HCT116 (cell line): ENCODE results near the gene CEP55. TPM values are rescaled to one million over a fixed set of nuclear protein-coding genes. Genes with fewer than 3 reads are reported as not detected.

Experiments
- ATAC-seq: fragments of 200-7000 bp; cut with Tn5 transposase; 2 replicates; pipeline ENCODE4 v1.9.1; 2020; ENCODE audit warnings: mild to moderate bottlenecking, moderate library complexity
- BruUV-seq: library from RNA; stranded (reverse); fragments of 400-500 nt; replicated peaks from 2 replicates; lab custom pipeline; 2021; lab: Mats Ljungman, UMichigan
- CTCF ChIA-PET: fragments of 300-600 bp; sonication (Branson Sonifier 250); formaldehyde crosslinking; loops from one replicate; lab custom pipeline; 2021; ENCODE audit warnings: antibody characterized with exemption; lab: Charles Lee
- POLR2A ChIA-PET: fragments of 300-600, 350-600 bp; sonication (Branson Sonifier 250); formaldehyde crosslinking; loops from one replicate; lab custom pipeline; 2021; ENCODE audit warnings: antibody characterized with exemption; lab: Charles Lee
- RAD21 ChIA-PET, 2 experiments: fragments of 300-600 bp; sonication (Branson Sonifier 250); formaldehyde crosslinking; loops; one replicate each; lab custom pipeline; 2023; ENCODE audit warnings: low total read pairs in 2 of 2; ENCODE audit not compliant: uncharacterized antibody in 2 of 2, unreplicated experiment in 2 of 2, low non-redundant PET in 1 of 2; lab: Charles Lee
- DNase-seq: peaks from one replicate; pipeline ENCODE4 v3.0.0-alpha.2; 2010; ENCODE audit warnings: low read depth, low spot score
- H2AFZ ChIP-seq: fragments of 200-600 bp; shearing (Covaris generic), sonication (generic); 2 replicates; pipeline ENCODE4 v1.6.1; 2017; ENCODE audit warnings: low read depth, mixed run types, mixed read lengths, antibody characterized with exemption, low read length; ENCODE audit not compliant: poor library complexity, severe bottlenecking
- H3K27ac ChIP-seq: 2 replicates; pipeline ENCODE4 v1.5.1; 2012; ENCODE audit warnings: low read depth, low read length
- H3K27me3 ChIP-seq: fragments of 200-600 bp; sonication (generic); 2 replicates; pipeline ENCODE4 v1.6.1; 2016; ENCODE audit warnings: mixed run types, low read length, mixed read lengths; ENCODE audit not compliant: insufficient read depth
- H3K36me3 ChIP-seq, 2 experiments: fragments of 200-500 bp in 1 of 2; fragments of 200-600 bp in 1 of 2; sonication (Bioruptor generic) in 1 of 2; sonication (generic) in 1 of 2; 2 replicates each; pipeline versions ENCODE4 v1.5.1 to v1.6.1; 2014 to 2016; ENCODE audit warnings: low read length in 2 of 2, inconsistent platforms in 1 of 2, mixed read lengths in 1 of 2, mixed run types in 1 of 2; ENCODE audit not compliant: insufficient read depth in 2 of 2, control insufficient read depth in 1 of 2
- H3K4me1 ChIP-seq, 2 experiments: fragments of 200-600 bp in 1 of 2; sonication (generic) in 1 of 2; 2 replicates each; pipeline versions ENCODE4 v1.5.1 to v1.6.1; 2012 to 2017; ENCODE audit warnings: low read length in 2 of 2, inconsistent platforms in 1 of 2, mild to moderate bottlenecking in 1 of 2, mixed read lengths in 1 of 2, mixed run types in 1 of 2, moderate library complexity in 1 of 2; ENCODE audit not compliant: insufficient read depth in 2 of 2, control insufficient read depth in 1 of 2
- H3K4me2 ChIP-seq: fragments of 200-600 bp; sonication (generic); 2 replicates; pipeline ENCODE4 v1.6.1; 2017; ENCODE audit warnings: mixed run types, low read length, mixed read lengths
- H3K4me3 ChIP-seq, 2 experiments: fragments of 200-600 bp in 1 of 2; sonication (generic) in 1 of 2; replicated peaks in 1 of 2; 2 replicates each; pipeline ENCODE4 v1.5.1; 2011 to 2016; ENCODE audit warnings: low read length in 2 of 2, control low read depth in 1 of 2, low read depth in 1 of 2, mild to moderate bottlenecking in 1 of 2, mixed read lengths in 1 of 2, mixed run types in 1 of 2
- H3K79me2 ChIP-seq: fragments of 200-600 bp; sonication (generic); 2 replicates; pipeline ENCODE4 v1.6.1; 2017; ENCODE audit warnings: mild to moderate bottlenecking, mixed run types, low read length, moderate library complexity, mixed read lengths; ENCODE audit not compliant: insufficient read depth
- H3K9ac ChIP-seq: fragments of 200-600 bp; sonication (generic); 2 replicates; pipeline ENCODE4 v1.6.1; 2016; ENCODE audit warnings: low read length, mixed read lengths
- H3K9me2 ChIP-seq: fragments of 200-600 bp; sonication (generic), shearing (Covaris generic); 2 replicates; pipeline ENCODE4 v1.6.1; 2017; ENCODE audit warnings: mixed run types, mild to moderate bottlenecking, moderate library complexity; ENCODE audit not compliant: insufficient read depth
- H3K9me3 ChIP-seq, 2 experiments: fragments of 200-500 bp in 1 of 2; fragments of 200-600 bp in 1 of 2; sonication (Bioruptor generic) in 1 of 2; sonication (generic) in 1 of 2; 2 replicates each; pipeline ENCODE4 v1.6.1; 2014 to 2017; ENCODE audit warnings: low read length in 2 of 2, mixed read lengths in 2 of 2, inconsistent platforms in 1 of 2, low read depth in 1 of 2, mild to moderate bottlenecking in 1 of 2, mixed run types in 1 of 2, moderate library complexity in 1 of 2; ENCODE audit not compliant: control insufficient read depth in 1 of 2, insufficient read depth in 1 of 2
- H4K20me1 ChIP-seq: fragments of 200-600 bp; sonication (generic), shearing (Covaris generic); 2 replicates; pipeline ENCODE4 v1.6.1; 2017; ENCODE audit warnings: mixed run types, mild to moderate bottlenecking, moderate library complexity; ENCODE audit not compliant: insufficient read depth
- CBX3 ChIP-seq: IDR thresholded peaks from 2 replicates; pipeline ENCODE4 v1.6.1; 2012; ENCODE audit warnings: low read depth
- EGR1 ChIP-seq: IDR thresholded peaks from 2 replicates; pipeline ENCODE4 v1.6.1; 2012; ENCODE audit warnings: low read depth
- ELF1 ChIP-seq: IDR thresholded peaks from 2 replicates; pipeline ENCODE4 v1.6.1; 2012; ENCODE audit warnings: low read depth, borderline replicate concordance
- EZH2 ChIP-seq: fragments of 200-600 bp; sonication (generic); IDR thresholded peaks from 2 replicates; pipeline ENCODE4 v1.6.1; 2017; ENCODE audit warnings: antibody characterized with exemption, mixed run types
- EZH2phosphoT487 ChIP-seq: fragments of 200-600 bp; IDR thresholded peaks from 2 replicates; pipeline ENCODE4 v1.6.1; 2018; ENCODE audit warnings: antibody characterized with exemption, borderline replicate concordance
- JUND ChIP-seq: IDR thresholded peaks from 2 replicates; pipeline ENCODE4 v1.6.1; 2012
- POLR2A ChIP-seq: IDR thresholded peaks from 2 replicates; pipeline ENCODE4 v1.7.0; 2011; ENCODE audit warnings: borderline replicate concordance; ENCODE audit not compliant: insufficient read depth, insufficient read length; ENCODE audit errors: extremely low read depth
- POLR2AphosphoS5 ChIP-seq: IDR thresholded peaks from 2 replicates; pipeline ENCODE4 v1.6.1; 2011; ENCODE audit warnings: mild to moderate bottlenecking, low read depth, low read length, moderate library complexity
- RAD21 ChIP-seq: IDR thresholded peaks from 2 replicates; pipeline ENCODE4 v1.6.1; 2012; ENCODE audit warnings: low read depth, mild to moderate bottlenecking
- SIN3A ChIP-seq: IDR thresholded peaks from 2 replicates; pipeline ENCODE4 v1.6.1; 2012; ENCODE audit warnings: low read depth
- SRF ChIP-seq: IDR thresholded peaks from 2 replicates; pipeline ENCODE4 v1.6.1; 2012; ENCODE audit warnings: low read depth
- TCF7L2 ChIP-seq: IDR thresholded peaks from 2 replicates; pipeline ENCODE4 v1.7.0; 2011; ENCODE audit warnings: borderline replicate concordance, inconsistent platforms; ENCODE audit not compliant: insufficient read depth, insufficient read length; ENCODE audit errors: extremely low read depth
- YY1 ChIP-seq: IDR thresholded peaks from 2 replicates; pipeline ENCODE4 v1.6.1; 2011; ENCODE audit warnings: low read length, low read depth, moderate library complexity, mild to moderate bottlenecking; ENCODE audit not compliant: insufficient replicate concordance; ENCODE audit errors: extremely low read depth
- ZNF274 ChIP-seq: fragments of 200-500 bp; sonication (Bioruptor generic); IDR thresholded peaks from 2 replicates; pipeline ENCODE4 v1.6.1; 2014; ENCODE audit warnings: mild to moderate bottlenecking, low read depth, low read length, inconsistent platforms
- intact Hi-C: fragments of 100-400 bp; cut with micrococcal nuclease; formaldehyde crosslinking; loops from 2 replicates; pipeline ENCODE4 v1.10.0; 2022
- total RNA-seq: library from RNA; stranded (reverse); gene quantifications from one replicate; pipeline ENCODE4 v1.2.1, GENCODE V29; 2021; ENCODE audit not compliant: unreplicated experiment
- TF ChIP-seq, protein P1 (sequence below): IDR thresholded peaks from 2 replicates; pipeline ENCODE4 v1.6.1; 2012
- TF ChIP-seq, protein P2 (sequence below): IDR thresholded peaks from 2 replicates; pipeline ENCODE4 v1.6.1; 2012
- TF ChIP-seq, protein P3 (sequence below): IDR thresholded peaks from 2 replicates; pipeline ENCODE4 v1.6.1; 2012; ENCODE audit warnings: low read depth

The CEP55 gene
- total RNA-seq, 1 experiment from 2014 or later = 63.7 TPM

DNA sequence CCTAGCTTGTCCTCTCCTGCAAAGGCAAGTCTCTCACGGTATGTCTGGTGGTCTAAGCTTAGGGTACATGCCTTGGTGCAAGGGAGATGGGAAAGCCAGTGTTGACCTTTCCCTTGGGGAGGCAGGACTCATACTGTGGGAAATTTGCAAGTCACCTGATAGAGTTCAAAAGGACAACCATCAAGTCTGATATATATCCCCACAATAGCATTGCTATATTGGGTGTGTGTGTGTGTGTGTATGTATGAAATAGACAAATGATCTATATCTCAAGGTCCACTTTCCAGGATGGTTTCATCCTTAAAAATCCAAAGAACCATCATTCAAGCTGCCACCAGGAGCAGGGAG, 57.9 kb downstream of the CEP55 start:
- no TSS peak for BruUV-seq
- Histone ChIP-seq H3K27ac (no peak overlapping the region), H4K20me1 (no peaks in the 10 kb centered on the region), H3K4me1 (peaks cover 0 to 7% of the 10 kb centered on the region in 2 experiments; a peak in 2 of 4 replicates), H3K9me2 (no peaks in the 10 kb centered on the region), H3K79me2 (no peaks in the 10 kb centered on the region), H3K9me3 (no peaks in the 10 kb centered on the region), H3K4me3 (no peak overlapping the region), H2AFZ (no peak overlapping the region), H3K27me3 (no peaks in the 10 kb centered on the region), H3K4me2 (no peak overlapping the region), H3K36me3 (no peaks in the 10 kb centered on the region), H3K9ac (no peak overlapping the region)
- TF ChIP-seq SIN3A (no peak), YY1 (no peak), TCF7L2 (no peak), ZNF274 (no peak), EGR1 (no peak), CBX3 (no peak), EZH2phosphoT487 (no peak), JUND (no peak), POLR2A (no peak), SRF (no peak), EZH2 (no peak), RAD21 (no peak), POLR2AphosphoS5 (no peak), ELF1 (no peak)
- TF ChIP-seq, protein P1, sequence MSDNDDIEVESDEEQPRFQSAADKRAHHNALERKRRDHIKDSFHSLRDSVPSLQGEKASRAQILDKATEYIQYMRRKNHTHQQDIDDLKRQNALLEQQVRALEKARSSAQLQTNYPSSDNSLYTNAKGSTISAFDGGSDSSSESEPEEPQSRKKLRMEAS = no peak
- TF ChIP-seq, protein P2, sequence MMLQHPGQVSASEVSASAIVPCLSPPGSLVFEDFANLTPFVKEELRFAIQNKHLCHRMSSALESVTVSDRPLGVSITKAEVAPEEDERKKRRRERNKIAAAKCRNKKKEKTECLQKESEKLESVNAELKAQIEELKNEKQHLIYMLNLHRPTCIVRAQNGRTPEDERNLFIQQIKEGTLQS = no peak
- TF ChIP-seq, protein P3, sequence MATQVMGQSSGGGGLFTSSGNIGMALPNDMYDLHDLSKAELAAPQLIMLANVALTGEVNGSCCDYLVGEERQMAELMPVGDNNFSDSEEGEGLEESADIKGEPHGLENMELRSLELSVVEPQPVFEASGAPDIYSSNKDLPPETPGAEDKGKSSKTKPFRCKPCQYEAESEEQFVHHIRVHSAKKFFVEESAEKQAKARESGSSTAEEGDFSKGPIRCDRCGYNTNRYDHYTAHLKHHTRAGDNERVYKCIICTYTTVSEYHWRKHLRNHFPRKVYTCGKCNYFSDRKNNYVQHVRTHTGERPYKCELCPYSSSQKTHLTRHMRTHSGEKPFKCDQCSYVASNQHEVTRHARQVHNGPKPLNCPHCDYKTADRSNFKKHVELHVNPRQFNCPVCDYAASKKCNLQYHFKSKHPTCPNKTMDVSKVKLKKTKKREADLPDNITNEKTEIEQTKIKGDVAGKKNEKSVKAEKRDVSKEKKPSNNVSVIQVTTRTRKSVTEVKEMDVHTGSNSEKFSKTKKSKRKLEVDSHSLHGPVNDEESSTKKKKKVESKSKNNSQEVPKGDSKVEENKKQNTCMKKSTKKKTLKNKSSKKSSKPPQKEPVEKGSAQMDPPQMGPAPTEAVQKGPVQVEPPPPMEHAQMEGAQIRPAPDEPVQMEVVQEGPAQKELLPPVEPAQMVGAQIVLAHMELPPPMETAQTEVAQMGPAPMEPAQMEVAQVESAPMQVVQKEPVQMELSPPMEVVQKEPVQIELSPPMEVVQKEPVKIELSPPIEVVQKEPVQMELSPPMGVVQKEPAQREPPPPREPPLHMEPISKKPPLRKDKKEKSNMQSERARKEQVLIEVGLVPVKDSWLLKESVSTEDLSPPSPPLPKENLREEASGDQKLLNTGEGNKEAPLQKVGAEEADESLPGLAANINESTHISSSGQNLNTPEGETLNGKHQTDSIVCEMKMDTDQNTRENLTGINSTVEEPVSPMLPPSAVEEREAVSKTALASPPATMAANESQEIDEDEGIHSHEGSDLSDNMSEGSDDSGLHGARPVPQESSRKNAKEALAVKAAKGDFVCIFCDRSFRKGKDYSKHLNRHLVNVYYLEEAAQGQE = no peak
- intact Hi-C loops = loop anchor here (1.0 to 2.0 kb wide), 2 partner anchors 126 to 263 kb away; no protein-coding TSS in a partner anchor
- POLR2A ChIA-PET = interaction anchor here (1.1 kb wide), 1 partner anchor 103 kb away, joined by 5 read pairs; no protein-coding TSS in a partner anchor
- RAD21 ChIA-PET = interaction anchor here (0.6 to 1.6 kb wide), 3 partner anchors 125 to 192 kb away, joined by 3 to 16 read pairs (median 6); no protein-coding TSS in a partner anchor
- CTCF ChIA-PET = interaction anchor here (0.9 to 3.1 kb wide), 21 partner anchors 8 to 304 kb away, joined by 3 to 71 read pairs (median 5); partner anchors contain the start of gene FRA10AC1
- ATAC-seq (no peak), DNase-seq (no peak)
